ENCODE measurements around the gene BDKRB2.

DNA sequence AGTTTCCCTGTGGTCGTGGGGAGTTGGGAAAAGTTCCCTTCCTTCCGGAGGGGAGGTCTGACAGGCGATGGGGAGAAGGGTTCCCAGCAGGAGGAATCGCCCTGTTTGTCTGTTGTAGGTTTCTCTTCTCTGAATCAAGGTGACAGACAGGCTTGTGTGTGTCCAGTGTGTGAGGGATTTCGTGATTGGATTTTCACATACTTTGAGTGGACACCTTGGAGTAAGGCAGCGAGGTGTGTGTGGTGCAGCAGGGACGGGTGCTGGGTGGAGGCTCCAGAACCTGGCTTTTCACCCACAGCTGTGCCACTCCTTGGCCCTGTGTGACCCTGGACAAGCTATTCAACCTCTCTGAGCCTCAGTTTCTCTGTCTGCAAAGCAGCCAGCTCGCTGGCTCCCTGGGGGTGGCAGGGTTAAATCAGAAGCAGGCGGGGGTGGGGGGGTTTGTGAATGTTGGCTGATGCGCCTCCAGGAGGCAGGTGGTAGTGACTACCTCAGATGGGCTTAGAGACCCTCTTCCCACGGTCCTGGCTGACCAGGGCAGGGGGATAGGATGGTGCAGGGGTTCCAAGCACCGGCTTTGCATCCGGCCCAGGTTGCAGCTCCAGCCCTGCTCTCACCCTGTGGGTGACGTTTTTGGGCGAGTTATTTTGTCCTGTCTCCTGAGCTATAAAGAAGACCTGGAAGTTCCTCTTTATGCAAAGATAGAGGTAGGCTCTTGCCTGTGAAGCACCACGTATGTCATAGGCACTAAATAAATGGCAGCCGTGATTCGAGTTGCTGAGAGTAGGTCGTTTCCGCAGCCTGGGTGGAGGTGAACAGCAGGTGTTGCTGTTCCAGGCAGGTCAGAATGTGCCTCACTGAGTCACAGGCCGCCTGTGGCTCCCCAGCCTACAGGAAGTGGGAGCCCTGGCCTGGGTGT, 679 bp downstream of the BDKRB2 start:
- TF ChIP-seq, protein P1, sequence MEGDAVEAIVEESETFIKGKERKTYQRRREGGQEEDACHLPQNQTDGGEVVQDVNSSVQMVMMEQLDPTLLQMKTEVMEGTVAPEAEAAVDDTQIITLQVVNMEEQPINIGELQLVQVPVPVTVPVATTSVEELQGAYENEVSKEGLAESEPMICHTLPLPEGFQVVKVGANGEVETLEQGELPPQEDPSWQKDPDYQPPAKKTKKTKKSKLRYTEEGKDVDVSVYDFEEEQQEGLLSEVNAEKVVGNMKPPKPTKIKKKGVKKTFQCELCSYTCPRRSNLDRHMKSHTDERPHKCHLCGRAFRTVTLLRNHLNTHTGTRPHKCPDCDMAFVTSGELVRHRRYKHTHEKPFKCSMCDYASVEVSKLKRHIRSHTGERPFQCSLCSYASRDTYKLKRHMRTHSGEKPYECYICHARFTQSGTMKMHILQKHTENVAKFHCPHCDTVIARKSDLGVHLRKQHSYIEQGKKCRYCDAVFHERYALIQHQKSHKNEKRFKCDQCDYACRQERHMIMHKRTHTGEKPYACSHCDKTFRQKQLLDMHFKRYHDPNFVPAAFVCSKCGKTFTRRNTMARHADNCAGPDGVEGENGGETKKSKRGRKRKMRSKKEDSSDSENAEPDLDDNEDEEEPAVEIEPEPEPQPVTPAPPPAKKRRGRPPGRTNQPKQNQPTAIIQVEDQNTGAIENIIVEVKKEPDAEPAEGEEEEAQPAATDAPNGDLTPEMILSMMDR (IDR thresholded peaks at IDR 0.05; ENCODE audit: low read depth, low read length), result no peak
- no peak for TF ChIP-seq EZH2phosphoT487 (IDR thresholded peaks at IDR 0.05; ENCODE audit: low read depth)

Measured in OCI-LY3 (cell line).